Measurements from ENCODE around the gene ABLIM3.

- TF ChIP-seq CTCF (IDR thresholded peaks at IDR 0.05) (no peak), POLR2A (IDR thresholded peaks at IDR 0.05) (no peak), POLR2AphosphoS5 (IDR thresholded peaks at IDR 0.05; ENCODE audit: insufficient read depth in 1 of 2, low read depth in 1 of 2) (no peak)
These were observed 96.4 kb downstream of the ABLIM3 start for GRCh38 chr5:149237662-149238061.
